Measurements from ENCODE around the gene EMC8.

Gene EMC8

GRCh38 chr16:85733155-85733838 lies 66.0 kb downstream of the EMC8 start:
- DNase-seq (ENCODE audit: low read depth in 2 of 3, low spot score in 1 of 3), result no peak

- DNase-seq (ENCODE audit: low read depth in 2 of 3, low spot score in 1 of 3), result no peak
These were observed 68.2 kb downstream of the EMC8 start for GRCh38 chr16:85731179-85731578.

GRCh38 chr16:85730186-85730465 lies 69.2 kb downstream of the EMC8 start:
- DNase-seq (ENCODE audit: low read depth in 2 of 3, low spot score in 1 of 3), result no peak

- DNase-seq (ENCODE audit: low read depth in 2 of 3, low spot score in 1 of 3), result no peak
These were observed 69.7 kb downstream of the EMC8 start for GRCh38 chr16:85729452-85730185.

GRCh38 chr16:85728879-85729278 lies 70.5 kb downstream of the EMC8 start:
- no peak for DNase-seq (ENCODE audit: low read depth in 2 of 3, low spot score in 1 of 3)
